ENCODE results near the gene EPSTI1.

Gene EPSTI1

GRCh38 chr13:43003729-43004128 lies 11.7 kb upstream of the EPSTI1 start:
- H3K9ac ChIP-seq (ENCODE audit: low read length): no peak overlapping the region
- no CpG with 5 or more reads among the region's 6 CpGs for WGBS (ENCODE audit: extremely low coverage, insufficient coverage, insufficient read length)
- H3K27me3 ChIP-seq (ENCODE audit: insufficient read depth, low read length): no peaks in the 10 kb centered on the region
- peak overlapping the region; percentile 77 for H4K91ac ChIP-seq (ENCODE audit: low read depth, low read length)
- peak overlapping the region; percentile 63 for H3K14ac ChIP-seq (ENCODE audit: low read length)
- DNase-seq: no peak
- H2BK5ac ChIP-seq (ENCODE audit: low read depth, low read length, poor library complexity): no peak overlapping the region
- no peaks in the 10 kb centered on the region for H3K9me3 ChIP-seq (ENCODE audit: insufficient read depth, low read depth, low read length)
- H3K4ac ChIP-seq (ENCODE audit: low read depth, low read length): peak overlapping the region; percentile 39
- peaks cover 10 to 20% of the 10 kb centered on the region in 2 experiments for H3K4me1 ChIP-seq (ENCODE audit: control insufficient read depth in 1 of 2, insufficient read depth in 2 of 2, low read length in 2 of 2)
- no peak overlapping the region for H2AFZ ChIP-seq (ENCODE audit: insufficient read depth, low read length, poor library complexity)
- H3K36me3 ChIP-seq (ENCODE audit: control insufficient read depth in 1 of 2, insufficient read depth in 2 of 2, low read length in 2 of 2): no peaks in the 10 kb centered on the region
- H3K18ac ChIP-seq (ENCODE audit: low read length): no peak overlapping the region
- H2AK5ac ChIP-seq (ENCODE audit: low read length): no peak overlapping the region
- peak overlapping the region; percentile 93 for H2BK12ac ChIP-seq (ENCODE audit: low read length)
- H3K23ac ChIP-seq (ENCODE audit: low read length): no peak overlapping the region
- no peak overlapping the region for H3K4me2 ChIP-seq (ENCODE audit: low read length)
- no peak overlapping the region for H3K27ac ChIP-seq (ENCODE audit: low read depth, low read length)
- H3K4me3 ChIP-seq (ENCODE audit: low read depth, low read length): no peak overlapping the region
- H4K8ac ChIP-seq (ENCODE audit: low read depth, low read length): no peak overlapping the region
- H3K79me1 ChIP-seq (ENCODE audit: low read length): peaks cover 38% of the 10 kb centered on the region
- H4K12ac ChIP-seq (ENCODE audit: low read depth, low read length): no peak overlapping the region
- H2BK120ac ChIP-seq (ENCODE audit: insufficient read depth, low read length, poor library complexity): peak overlapping the region; percentile 89
- no peaks in the 10 kb centered on the region for H3K79me2 ChIP-seq (ENCODE audit: control insufficient read depth, insufficient read depth, low read length, poor library complexity)

- no peaks in the 10 kb centered on the region for H3K9me3 ChIP-seq (ENCODE audit: insufficient read depth, low read depth, low read length)
- no peak overlapping the region for H2BK5ac ChIP-seq (ENCODE audit: low read depth, low read length, poor library complexity)
- H3K23ac ChIP-seq (ENCODE audit: low read length): no peak overlapping the region
- H3K9ac ChIP-seq (ENCODE audit: low read length): no peak overlapping the region
- peak overlapping the region; percentile 94 for H2BK12ac ChIP-seq (ENCODE audit: low read length)
- peak overlapping the region; percentile 89 for H2BK120ac ChIP-seq (ENCODE audit: insufficient read depth, low read length, poor library complexity)
- H3K4me3 ChIP-seq (ENCODE audit: low read depth, low read length): no peak overlapping the region
- H2AK5ac ChIP-seq (ENCODE audit: low read length): no peak overlapping the region
- peaks cover 35% of the 10 kb centered on the region for H3K79me1 ChIP-seq (ENCODE audit: low read length)
- no peak overlapping the region for H3K4me2 ChIP-seq (ENCODE audit: low read length)
- H4K8ac ChIP-seq (ENCODE audit: low read depth, low read length): no peak overlapping the region
- no peaks in the 10 kb centered on the region for H3K79me2 ChIP-seq (ENCODE audit: control insufficient read depth, insufficient read depth, low read length, poor library complexity)
- H3K4me1 ChIP-seq (ENCODE audit: control insufficient read depth in 1 of 2, insufficient read depth in 2 of 2, low read length in 2 of 2): peaks cover 10 to 17% of the 10 kb centered on the region in 2 experiments
- DNase-seq: peak in 1 of 2 donors; percentile 42
- H3K4ac ChIP-seq (ENCODE audit: low read depth, low read length): no peak overlapping the region
- no peak overlapping the region for H3K18ac ChIP-seq (ENCODE audit: low read length)
- no peaks in the 10 kb centered on the region for H3K27me3 ChIP-seq (ENCODE audit: insufficient read depth, low read length)
- H4K91ac ChIP-seq (ENCODE audit: low read depth, low read length): peak overlapping the region; percentile 79
- H3K14ac ChIP-seq (ENCODE audit: low read length): no peak overlapping the region
- H3K36me3 ChIP-seq (ENCODE audit: control insufficient read depth in 1 of 2, insufficient read depth in 2 of 2, low read length in 2 of 2): no peaks in the 10 kb centered on the region
- WGBS (ENCODE audit: extremely low coverage, insufficient coverage, insufficient read length): no CpG with 5 or more reads among the region's 2 CpGs
- H3K27ac ChIP-seq (ENCODE audit: low read depth, low read length): no peak overlapping the region
- H4K12ac ChIP-seq (ENCODE audit: low read depth, low read length): no peak overlapping the region
- no peak overlapping the region for H2AFZ ChIP-seq (ENCODE audit: insufficient read depth, low read length, poor library complexity)
Measured at GRCh38 chr13:43003010-43003409, 11.0 kb upstream of the EPSTI1 start.

- Histone ChIP-seq H3K79me1 (ENCODE audit: low read length) (peaks cover 32% of the 10 kb centered on the region), H3K18ac (ENCODE audit: low read length) (no peak overlapping the region), H3K4me1 (ENCODE audit: control insufficient read depth in 1 of 2, insufficient read depth in 2 of 2, low read length in 2 of 2) (peaks cover 9 to 12% of the 10 kb centered on the region in 2 experiments), H3K14ac (ENCODE audit: low read length) (no peak overlapping the region), H2AFZ (ENCODE audit: insufficient read depth, low read length, poor library complexity) (no peak overlapping the region), H3K4me3 (ENCODE audit: low read depth, low read length) (no peak overlapping the region), H2AK5ac (ENCODE audit: low read length) (no peak overlapping the region), H2BK12ac (ENCODE audit: low read length) (no peak overlapping the region), H3K9me3 (ENCODE audit: insufficient read depth, low read depth, low read length) (no peaks in the 10 kb centered on the region), H3K4ac (ENCODE audit: low read depth, low read length) (no peak overlapping the region), H3K23ac (ENCODE audit: low read length) (no peak overlapping the region), H4K8ac (ENCODE audit: low read depth, low read length) (no peak overlapping the region), H2BK120ac (ENCODE audit: insufficient read depth, low read length, poor library complexity) (peak overlapping the region; percentile 44), H4K91ac (ENCODE audit: low read depth, low read length) (peak overlapping the region; percentile 30), H3K79me2 (ENCODE audit: control insufficient read depth, insufficient read depth, low read length, poor library complexity) (no peaks in the 10 kb centered on the region), H3K27ac (ENCODE audit: low read depth, low read length) (no peak overlapping the region), H3K27me3 (ENCODE audit: insufficient read depth, low read length) (no peaks in the 10 kb centered on the region), H3K9ac (ENCODE audit: low read length) (no peak overlapping the region), H3K4me2 (ENCODE audit: low read length) (no peak overlapping the region), H2BK5ac (ENCODE audit: low read depth, low read length, poor library complexity) (peak overlapping the region; percentile 65), H3K36me3 (ENCODE audit: control insufficient read depth in 1 of 2, insufficient read depth in 2 of 2, low read length in 2 of 2) (no peaks in the 10 kb centered on the region), H4K12ac (ENCODE audit: low read depth, low read length) (no peak overlapping the region)
- DNase-seq: no peak
- WGBS (ENCODE audit: extremely low coverage, insufficient coverage, insufficient read length): no CpG with 5 or more reads among the region's 2 CpGs
Measured at GRCh38 chr13:43002021-43002420, 10.0 kb upstream of the EPSTI1 start.

GRCh38 chr13:43000676-43001075 lies 8.6 kb upstream of the EPSTI1 start:
- Histone ChIP-seq H3K9me3 (ENCODE audit: insufficient read depth, low read depth, low read length) (no peaks in the 10 kb centered on the region), H3K27me3 (ENCODE audit: insufficient read depth, low read length) (no peaks in the 10 kb centered on the region)
- WGBS (ENCODE audit: extremely low coverage, insufficient coverage, insufficient read length): no CpG with 5 or more reads among the region's 4 CpGs

More at GRCh38 chr13:43000676-43001075, 8.6 kb upstream of the EPSTI1 start:
- H3K27ac ChIP-seq (ENCODE audit: low read depth, low read length): peak overlapping the region; percentile 9
- no peak overlapping the region for H4K8ac ChIP-seq (ENCODE audit: low read depth, low read length)
- H3K79me1 ChIP-seq (ENCODE audit: low read length): peaks cover 32% of the 10 kb centered on the region
- DNase-seq: no peak
- no peak overlapping the region for H3K9ac ChIP-seq (ENCODE audit: low read length)
- H2AFZ ChIP-seq (ENCODE audit: insufficient read depth, low read length, poor library complexity): no peak overlapping the region
- peak overlapping the region; percentile 48 for H3K23ac ChIP-seq (ENCODE audit: low read length)
- peak overlapping the region; percentile 11 for H3K14ac ChIP-seq (ENCODE audit: low read length)
- no peak overlapping the region for H3K4me2 ChIP-seq (ENCODE audit: low read length)
- peak overlapping the region; percentile 52 for H2AK5ac ChIP-seq (ENCODE audit: low read length)
- H4K12ac ChIP-seq (ENCODE audit: low read depth, low read length): no peak overlapping the region
- no peak overlapping the region for H2BK120ac ChIP-seq (ENCODE audit: insufficient read depth, low read length, poor library complexity)
- no peak overlapping the region for H3K4ac ChIP-seq (ENCODE audit: low read depth, low read length)
- H3K4me3 ChIP-seq (ENCODE audit: low read depth, low read length): no peak overlapping the region
- peaks cover 9 to 12% of the 10 kb centered on the region in 2 experiments for H3K4me1 ChIP-seq (ENCODE audit: control insufficient read depth in 1 of 2, insufficient read depth in 2 of 2, low read length in 2 of 2)
- no peaks in the 10 kb centered on the region for H3K79me2 ChIP-seq (ENCODE audit: control insufficient read depth, insufficient read depth, low read length, poor library complexity)
- H3K18ac ChIP-seq (ENCODE audit: low read length): no peak overlapping the region
- peak overlapping the region; percentile 61 for H4K91ac ChIP-seq (ENCODE audit: low read depth, low read length)
- peak overlapping the region; percentile 91 for H2BK12ac ChIP-seq (ENCODE audit: low read length)
- H2BK5ac ChIP-seq (ENCODE audit: low read depth, low read length, poor library complexity): no peak overlapping the region
- no peaks in the 10 kb centered on the region for H3K36me3 ChIP-seq (ENCODE audit: control insufficient read depth in 1 of 2, insufficient read depth in 2 of 2, low read length in 2 of 2)

All from trophoblast cell (in vitro differentiated cells and primary cell).